GM12891 (cell line): ENCODE measurements around the gene TRAF3.

Experiments used
- POLR2A ChIP-seq: IDR thresholded peaks from 2 replicates; pipeline ENCODE4 v1.6.1; 2011; ENCODE audit warnings: low read depth, low read length, control low read depth
- POLR2AphosphoS5 ChIP-seq: IDR thresholded peaks from 2 replicates; pipeline ENCODE4 v1.6.1; 2011; ENCODE audit warnings: low read depth, low read length, control low read depth
- TAF1 ChIP-seq: IDR thresholded peaks from 2 replicates; pipeline ENCODE4 v1.6.1; 2011; ENCODE audit warnings: low read depth, low read length, control low read depth

- no peak for TF ChIP-seq POLR2A
- no peak for TF ChIP-seq POLR2AphosphoS5
- no peak for TF ChIP-seq TAF1
Measured at GRCh38 chr14:102935756-102936155, 158.5 kb downstream of the TRAF3 start.
